SJCRH30 (cell line): ENCODE data around the gene RARRES1. TPM values are rescaled to one million over a fixed set of nuclear protein-coding genes. Genes with fewer than 3 reads are reported as not detected.

ENCODE experiments used
- DNase-seq, 2 experiments: peaks; one replicate each; pipeline ENCODE4 v3.0.0-alpha.2; 2015 to 2020
- H3K27ac ChIP-seq: fragments of 250-450 bp; sonication (Bioruptor Pico); 2 replicates; pipeline ENCODE4 v1.5.1; 2020; ENCODE audit warnings: mild to moderate bottlenecking, moderate library complexity
- H3K27me3 ChIP-seq: fragments of 250-450 bp; sonication (Bioruptor Pico); 2 replicates; pipeline ENCODE4 v1.5.1; 2020; ENCODE audit warnings: mild to moderate bottlenecking, moderate library complexity
- H3K36me3 ChIP-seq: fragments of 250-450 bp; sonication (Bioruptor Pico); 2 replicates; pipeline ENCODE4 v1.5.1; 2020; ENCODE audit warnings: mild to moderate bottlenecking, moderate library complexity
- H3K4me1 ChIP-seq: fragments of 250-450 bp; sonication (Bioruptor Pico); 2 replicates; pipeline ENCODE4 v1.5.1; 2020; ENCODE audit warnings: mild to moderate bottlenecking, moderate library complexity
- H3K4me3 ChIP-seq: fragments of 250-450 bp; sonication (Bioruptor Pico); 2 replicates; pipeline ENCODE4 v1.5.1; 2020; ENCODE audit warnings: mild to moderate bottlenecking, moderate library complexity
- H3K9me3 ChIP-seq: fragments of 250-450 bp; sonication (Bioruptor Pico); replicated peaks from 2 replicates; pipeline ENCODE4 v1.5.1; 2020; ENCODE audit warnings: mild to moderate bottlenecking, moderate library complexity
- total RNA-seq: library from RNA; depleted of rRNA; stranded (reverse); fragments of >200 nt; shearing (Covaris generic); gene quantifications from 2 replicates; pipeline ENCODE4 v1.2.3, GENCODE V29; 2014

RARRES1 gene
- total RNA-seq, 1 experiment from 2014 or later, result not detected

GRCh38 chr3:158748237-158748828 lies 16.1 kb upstream of the RARRES1 start:
- no peak overlapping the region for H3K27ac ChIP-seq
- no peaks in the 10 kb centered on the region for H3K27me3 ChIP-seq
- H3K4me1 ChIP-seq, result no peaks in the 10 kb centered on the region; the same call in 1 of the 2 replicates
- no peak for DNase-seq
- H3K4me3 ChIP-seq, result no peak overlapping the region
- H3K9me3 ChIP-seq, result no peaks in the 10 kb centered on the region
- H3K36me3 ChIP-seq, result no peaks in the 10 kb centered on the region

GRCh38 chr3:158747417-158747816 lies 15.2 kb upstream of the RARRES1 start:
- DNase-seq, result no peak
- H3K27me3 ChIP-seq, result no peaks in the 10 kb centered on the region
- H3K36me3 ChIP-seq, result no peaks in the 10 kb centered on the region
- no peak overlapping the region for H3K27ac ChIP-seq
- H3K4me3 ChIP-seq, result no peak overlapping the region
- no peaks in the 10 kb centered on the region for H3K9me3 ChIP-seq
- no peaks in the 10 kb centered on the region; the same call in 1 of the 2 replicates for H3K4me1 ChIP-seq

- Histone ChIP-seq H3K27ac (no peak overlapping the region), H3K36me3 (no peaks in the 10 kb centered on the region), H3K9me3 (no peaks in the 10 kb centered on the region), H3K27me3 (no peaks in the 10 kb centered on the region), H3K4me3 (no peak overlapping the region), H3K4me1 (no peaks in the 10 kb centered on the region; the same call in 1 of the 2 replicates)
- DNase-seq, result no peak
Measured at GRCh38 chr3:158745551-158745950, 13.3 kb upstream of the RARRES1 start.

GRCh38 chr3:158744567-158745288 lies 12.5 kb upstream of the RARRES1 start:
- Histone ChIP-seq H3K27me3 (no peaks in the 10 kb centered on the region), H3K4me3 (no peak overlapping the region), H3K4me1 (no peaks in the 10 kb centered on the region; the same call in 1 of the 2 replicates), H3K9me3 (no peaks in the 10 kb centered on the region), H3K36me3 (no peaks in the 10 kb centered on the region), H3K27ac (no peak overlapping the region)
- no peak for DNase-seq

- Histone ChIP-seq H3K27ac (no peak overlapping the region), H3K27me3 (no peaks in the 10 kb centered on the region), H3K4me3 (no peak overlapping the region), H3K9me3 (no peaks in the 10 kb centered on the region), H3K36me3 (no peaks in the 10 kb centered on the region), H3K4me1 (no peaks in the 10 kb centered on the region; the same call in 1 of the 2 replicates)
- no peak for DNase-seq
Measured at GRCh38 chr3:158743664-158744566, 11.7 kb upstream of the RARRES1 start.

- H3K4me1 ChIP-seq, result no peaks in the 10 kb centered on the region; the same call in 1 of the 2 replicates
- DNase-seq, result no peak
- H3K36me3 ChIP-seq, result no peaks in the 10 kb centered on the region
- no peak overlapping the region for H3K4me3 ChIP-seq
- no peak overlapping the region for H3K27ac ChIP-seq
- no peaks in the 10 kb centered on the region for H3K27me3 ChIP-seq
- H3K9me3 ChIP-seq, result no peaks in the 10 kb centered on the region
Measured at GRCh38 chr3:158742871-158743663, 10.8 kb upstream of the RARRES1 start.

GRCh38 chr3:158739661-158740060 lies 7.4 kb upstream of the RARRES1 start:
- Histone ChIP-seq H3K9me3 (no peaks in the 10 kb centered on the region), H3K4me3 (no peak overlapping the region), H3K36me3 (no peaks in the 10 kb centered on the region), H3K27me3 (no peaks in the 10 kb centered on the region), H3K4me1 (no peaks in the 10 kb centered on the region), H3K27ac (no peak overlapping the region)
- no peak for DNase-seq

- H3K9me3 ChIP-seq, result no peaks in the 10 kb centered on the region
- no peak overlapping the region for H3K27ac ChIP-seq
Measured at GRCh38 chr3:158739078-158739477, 6.8 kb upstream of the RARRES1 start.

GRCh38 chr3:158738653-158739052 lies 6.4 kb upstream of the RARRES1 start:
- no peaks in the 10 kb centered on the region for H3K4me1 ChIP-seq
- no peak overlapping the region for H3K27ac ChIP-seq
- H3K36me3 ChIP-seq, result no peaks in the 10 kb centered on the region
- H3K9me3 ChIP-seq, result no peaks in the 10 kb centered on the region
- no peaks in the 10 kb centered on the region for H3K27me3 ChIP-seq
- no peak for DNase-seq
- no peak overlapping the region for H3K4me3 ChIP-seq

More at GRCh38 chr3:158739078-158739477, 6.8 kb upstream of the RARRES1 start:
- no peaks in the 10 kb centered on the region for H3K36me3 ChIP-seq
- H3K27me3 ChIP-seq, result no peaks in the 10 kb centered on the region
- no peak overlapping the region for H3K4me3 ChIP-seq
- no peak for DNase-seq
- no peaks in the 10 kb centered on the region for H3K4me1 ChIP-seq

- no peak overlapping the region for H3K4me3 ChIP-seq
- H3K27me3 ChIP-seq, result no peaks in the 10 kb centered on the region
- H3K27ac ChIP-seq, result no peak overlapping the region
- H3K36me3 ChIP-seq, result no peaks in the 10 kb centered on the region
- H3K4me1 ChIP-seq, result no peaks in the 10 kb centered on the region
- no peak for DNase-seq
- H3K9me3 ChIP-seq, result no peaks in the 10 kb centered on the region
Measured at GRCh38 chr3:158737976-158738615, 5.8 kb upstream of the RARRES1 start.

- Histone ChIP-seq H3K36me3 (no peaks in the 10 kb centered on the region), H3K9me3 (no peaks in the 10 kb centered on the region), H3K4me3 (no peak overlapping the region), H3K27ac (no peak overlapping the region), H3K27me3 (no peaks in the 10 kb centered on the region), H3K4me1 (no peaks in the 10 kb centered on the region)
- no peak for DNase-seq
Measured at GRCh38 chr3:158737410-158737809, 5.2 kb upstream of the RARRES1 start.

GRCh38 chr3:158735296-158736033 lies 3.2 kb upstream of the RARRES1 start:
- no peak for DNase-seq
- Histone ChIP-seq H3K27me3 (no peaks in the 10 kb centered on the region), H3K36me3 (no peaks in the 10 kb centered on the region)

GRCh38 chr3:158733656-158734055 lies 1.4 kb upstream of the RARRES1 start:
- H3K27me3 ChIP-seq, result no peaks in the 10 kb centered on the region
- H3K4me1 ChIP-seq, result no peaks in the 10 kb centered on the region
- no peaks in the 10 kb centered on the region for H3K36me3 ChIP-seq
- no peak overlapping the region for H3K4me3 ChIP-seq
- H3K9me3 ChIP-seq, result no peaks in the 10 kb centered on the region
- DNase-seq, result no peak
- H3K27ac ChIP-seq, result no peak overlapping the region

More at GRCh38 chr3:158735296-158736033, 3.2 kb upstream of the RARRES1 start:
- H3K9me3 ChIP-seq, result no peaks in the 10 kb centered on the region
- H3K27ac ChIP-seq, result no peak overlapping the region
- H3K4me3 ChIP-seq, result no peak overlapping the region
- H3K4me1 ChIP-seq, result no peaks in the 10 kb centered on the region
